Measurements from ENCODE around the gene ARID3A. TPM values are rescaled to one million over a fixed set of nuclear protein-coding genes. Genes with fewer than 3 reads are reported as not detected.

ARID3A gene
- total and polyA plus RNA-seq, 12 donors: 3.0 to 11.7 (median 5.0) TPM

- Histone ChIP-seq H3K4me3 (no peak overlapping the region), H3K27me3 (no peaks in the 10 kb centered on the region), H3K9me3 (peaks cover 0 to 5% (median 0%) of the 10 kb centered on the region in 11 donors), H3K4me1 (no peaks in the 10 kb centered on the region), H3K36me3 (peaks cover 0 to 78% (median 20%) of the 10 kb centered on the region in 9 donors), H3K27ac (no peak overlapping the region)
- ATAC-seq: no peak
- DNase-seq: no peak
- 99% methylated on average over 19 of the region's 19 CpGs for whole genome bisulfite sequencing, 2 donors
- TF ChIP-seq, protein P1, sequence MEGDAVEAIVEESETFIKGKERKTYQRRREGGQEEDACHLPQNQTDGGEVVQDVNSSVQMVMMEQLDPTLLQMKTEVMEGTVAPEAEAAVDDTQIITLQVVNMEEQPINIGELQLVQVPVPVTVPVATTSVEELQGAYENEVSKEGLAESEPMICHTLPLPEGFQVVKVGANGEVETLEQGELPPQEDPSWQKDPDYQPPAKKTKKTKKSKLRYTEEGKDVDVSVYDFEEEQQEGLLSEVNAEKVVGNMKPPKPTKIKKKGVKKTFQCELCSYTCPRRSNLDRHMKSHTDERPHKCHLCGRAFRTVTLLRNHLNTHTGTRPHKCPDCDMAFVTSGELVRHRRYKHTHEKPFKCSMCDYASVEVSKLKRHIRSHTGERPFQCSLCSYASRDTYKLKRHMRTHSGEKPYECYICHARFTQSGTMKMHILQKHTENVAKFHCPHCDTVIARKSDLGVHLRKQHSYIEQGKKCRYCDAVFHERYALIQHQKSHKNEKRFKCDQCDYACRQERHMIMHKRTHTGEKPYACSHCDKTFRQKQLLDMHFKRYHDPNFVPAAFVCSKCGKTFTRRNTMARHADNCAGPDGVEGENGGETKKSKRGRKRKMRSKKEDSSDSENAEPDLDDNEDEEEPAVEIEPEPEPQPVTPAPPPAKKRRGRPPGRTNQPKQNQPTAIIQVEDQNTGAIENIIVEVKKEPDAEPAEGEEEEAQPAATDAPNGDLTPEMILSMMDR (IDR thresholded peaks at IDR 0.05): no peak
- intact Hi-C loops (cut with DNase I): no loop called here
These were observed 39.2 kb downstream of the ARID3A start for GRCh38 chr19:964761-965694.

DNA sequence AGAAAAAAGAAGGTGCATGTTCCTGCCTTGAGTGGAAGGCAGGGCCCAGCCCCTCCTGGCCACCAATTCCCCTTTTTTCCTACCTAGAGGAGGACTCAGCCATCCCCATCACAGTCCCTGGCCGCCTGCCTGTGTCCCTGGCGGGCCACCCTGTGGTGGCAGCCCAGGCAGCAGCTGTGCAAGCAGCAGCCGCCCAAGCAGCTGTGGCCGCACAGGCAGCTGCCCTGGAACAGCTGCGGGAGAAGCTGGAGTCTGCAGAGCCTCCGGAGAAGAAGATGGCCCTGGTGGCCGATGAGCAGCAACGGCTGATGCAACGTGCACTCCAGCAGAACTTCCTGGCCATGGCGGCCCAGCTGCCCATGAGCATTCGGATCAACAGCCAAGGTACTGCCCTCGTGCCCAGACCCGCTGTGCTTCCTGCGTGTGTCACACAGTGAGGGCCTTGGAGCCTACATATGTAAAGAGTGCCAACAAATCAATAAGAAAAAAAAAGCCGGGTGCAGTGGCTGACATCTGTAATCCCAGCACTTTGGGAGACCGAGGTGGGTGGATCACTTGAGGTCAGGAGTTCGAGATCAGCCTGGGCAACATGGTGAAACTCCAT is 40.8 kb downstream of the ARID3A start:
- H3K27ac ChIP-seq: no peak overlapping the region
- intact Hi-C loops (cut with DNase I): no loop called here
- H3K4me3 ChIP-seq: no peak overlapping the region
- TF ChIP-seq, protein P1 (IDR thresholded peaks at IDR 0.05): no peak
- DNase-seq (no peak), ATAC-seq (no peak)
- no peaks in the 10 kb centered on the region for H3K27me3 ChIP-seq
- H3K9me3 ChIP-seq: peaks cover 0 to 19% (median 9%) of the 10 kb centered on the region in 11 donors
- WGBS, 2 donors: 95 to 96% methylated on average over 17 of the region's 17 CpGs
- H3K4me1 ChIP-seq: no peaks in the 10 kb centered on the region
- H3K36me3 ChIP-seq: peaks cover 0 to 85% (median 28%) of the 10 kb centered on the region in 9 donors

DNA sequence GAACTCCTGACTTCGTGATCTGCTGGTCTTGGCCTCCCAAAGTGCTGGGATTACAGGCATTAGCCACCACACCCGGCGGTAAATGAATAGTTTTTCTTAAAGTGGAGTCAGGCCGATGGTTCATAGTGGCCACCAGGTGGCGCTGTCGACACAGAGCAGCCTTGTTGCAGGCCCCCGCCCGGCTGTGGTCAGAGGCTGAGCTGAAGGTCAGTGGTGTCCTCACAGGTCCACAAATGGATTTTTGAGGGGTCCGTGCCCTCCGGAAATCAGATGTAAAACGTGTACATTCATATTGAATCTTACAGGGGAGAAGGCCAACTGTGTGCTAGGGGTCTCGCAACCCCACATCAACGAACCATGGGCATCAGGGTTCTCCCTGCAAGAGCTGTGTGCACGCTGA is 44.9 kb downstream of the ARID3A start:
- TF ChIP-seq, protein P1 (IDR thresholded peaks at IDR 0.05): peak in 8 of 9 donors; percentile 14 to 49 (median 43)
- H3K9me3 ChIP-seq: peaks cover 0 to 22% (median 9%) of the 10 kb centered on the region in 11 donors
- no peak overlapping the region for H3K27ac ChIP-seq
- WGBS, 2 donors: 92 to 95% methylated on average over 14 of the region's 14 CpGs
- DNase-seq (no peak), ATAC-seq (no peak)
- H3K36me3 ChIP-seq: peaks cover 0 to 68% (median 23%) of the 10 kb centered on the region in 9 donors
- H3K4me3 ChIP-seq: no peak overlapping the region
- no peaks in the 10 kb centered on the region for H3K27me3 ChIP-seq
- intact Hi-C loops (cut with DNase I): loop anchor here in 2 of 10 donors (5.0 to 10.0 kb wide), 2 partner anchors 33 to 206 kb away; no protein-coding TSS in a partner anchor
- H3K4me1 ChIP-seq: no peaks in the 10 kb centered on the region

DNA sequence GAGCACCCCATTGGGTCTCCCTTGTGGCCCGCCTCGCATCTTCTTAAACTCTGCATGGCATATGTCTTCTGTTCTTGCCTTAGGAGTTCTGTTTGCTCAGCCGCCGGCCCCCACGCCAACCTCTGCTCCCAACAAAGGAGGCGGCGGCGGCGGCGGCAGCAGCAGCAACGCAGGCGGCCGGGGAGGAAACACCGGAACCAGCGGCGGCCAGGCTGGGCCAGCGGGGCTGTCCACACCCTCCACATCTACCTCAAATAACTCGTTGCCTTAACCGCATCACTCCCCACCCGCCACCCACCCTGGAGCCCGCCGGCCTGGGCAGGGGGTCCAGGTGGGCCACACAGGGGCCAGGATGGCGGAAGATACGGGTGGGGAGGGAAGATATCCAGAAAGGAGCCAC is 46.0 kb downstream of the ARID3A start:
- Histone ChIP-seq H3K27me3 (no peaks in the 10 kb centered on the region), H3K36me3 (peaks cover 0 to 57% (median 16%) of the 10 kb centered on the region in 9 donors), H3K4me3 (no peak overlapping the region), H3K9me3 (peaks cover 0 to 18% (median 9%) of the 10 kb centered on the region in 11 donors), H3K27ac (no peak overlapping the region), H3K4me1 (no peaks in the 10 kb centered on the region)
- intact Hi-C loops (cut with DNase I): loop anchor here in 2 of 10 donors (5.0 to 10.0 kb wide), 2 partner anchors 34 to 207 kb away; no protein-coding TSS in a partner anchor
- 95% methylated on average over 24 of the region's 24 CpGs for WGBS, 2 donors
- ATAC-seq (no peak), DNase-seq (no peak)
- TF ChIP-seq, protein P1 (IDR thresholded peaks at IDR 0.05): no peak

Measured in heart right ventricle (tissue), 16 donors.